PC-9 (cell line): Measurements from ENCODE around the gene ZNF407.

Experiments
- CTCF ChIP-seq: fragments of 200-600 bp; sonication (generic); conservative IDR thresholded peaks from 2 replicates; pipeline ENCODE4 v1.6.1; 2017; ENCODE audit warnings: mixed run types, antibody characterized with exemption, mild to moderate bottlenecking, moderate library complexity
- EZH2 ChIP-seq: fragments of 200-600 bp; sonication (generic); IDR thresholded peaks from 2 replicates; pipeline ENCODE4 v1.8.0; 2017; ENCODE audit warnings: antibody characterized with exemption, low read depth

GRCh38 chr18:75106746-75107145 lies 509.1 kb downstream of the ZNF407 start:
- no peak for TF ChIP-seq CTCF
- TF ChIP-seq EZH2, result no peak
